Pancreas (tissue), 10 donors: ENCODE measurements around the gene LLPH. TPM values are rescaled to one million over a fixed set of nuclear protein-coding genes. Genes with fewer than 3 reads are reported as not detected.
A peak's percentile ranks its signal among the peaks of the same experiment; 100 is the strongest.

Experiments used
- ATAC-seq, 4 donors: fragments of 200-7000 bp; cut with Tn5 transposase; one replicate each; pipeline versions ENCODE4 v1.8.0 to v1.9.1; 2020; ENCODE audit warnings: mild to moderate bottlenecking in 4 of 4, moderate library complexity in 4 of 4
- DNase-seq, 6 donors: peaks; one replicate each; pipeline ENCODE4 v3.0.0-alpha.2; 2020
- FAIRE-seq: peaks from 2 replicates; lab custom pipeline; 2012; peaks lifted over from hg19 to GRCh38; lab: Jason Lieb, UNC
- H3K27ac ChIP-seq, 4 donors: fragments of 200-600 bp; sonication (generic); 1 replicate in 3 of 4; 2 replicates in 1 of 4; pipeline versions ENCODE4 v1.5.0 to v1.8.0; 2020
- H3K27me3 ChIP-seq, 4 donors: fragments of 200-600 bp; one replicate each; pipeline ENCODE4 v1.8.0; 2021
- H3K36me3 ChIP-seq, 3 donors: fragments of 200-600 bp; sonication (generic) in 1 of 3; one replicate each; pipeline versions ENCODE4 v1.5.0 to v1.8.0; 2020 to 2021
- H3K4me1 ChIP-seq, 3 donors: fragments of 200-600 bp; one replicate each; pipeline ENCODE4 v1.8.0; 2021
- H3K4me3 ChIP-seq, 4 donors: fragments of 200-600 bp; sonication (generic) in 2 of 4; one replicate each; pipeline versions ENCODE4 v1.5.0 to v1.8.0; 2020 to 2021
- H3K9me3 ChIP-seq, 4 donors: fragments of 200-600 bp; one replicate each; pipeline ENCODE4 v1.8.0; 2021
- CTCF ChIP-seq, 4 donors: fragments of 200-600 bp; sonication (generic) in 3 of 4; IDR thresholded peaks; one replicate each; pipeline versions ENCODE4 v1.5.0 to v1.8.0; 2021; ENCODE audit warnings: antibody characterized with exemption in 4 of 4
- WGBS, 2 donors: extraction: QIAGEN DNeasy Blood & Tissue Kit; methylation state at CpG; one replicate each; pipeline ENCODE4 v1.1.7; 2013; 5-methylcytosine and 5-hydroxymethylcytosine counted together
- intact Hi-C, 3 donors: fragments of 100-400 bp; cut with DNase I; formaldehyde crosslinking; loops; one replicate each; pipeline versions ENCODE4 v1.11.1 to v1.14.2; 2022
- polyA plus RNA-seq, 2 donors: library from polyadenylated mRNA; stranded (reverse); fragments of 200-250 nt; gene quantifications; one replicate each; pipeline ENCODE4 v1.2.3, GENCODE V29; 2013
- total RNA-seq, 6 donors: library from RNA; stranded (reverse); fragmentation: NEBNext Ultra II Directional in 4 of 6; extraction: Animal tissue kit (Norgen Biotek cat#: 25700) in 4 of 6; gene quantifications; one replicate each; pipeline versions ENCODE4 v1.2.1 to v1.2.4, GENCODE V29; 2021 to 2023
- donor health status: healthy with polysubstance abuse.
- donor health status: DM: no; HTN: no; CAD: no; lungs with moderate emphysema.
- donor health status: DM: no; HTN: no; CAD: no.
- donor health status: control.
- donor health status: control.
- donor health status: Bipolar disorder and iron deficiency.
- donor health status: DM: yes; HTN: yes; CAD: no.
- donor health status: DM: no; HTN: no; CAD: no.
- donor health status: DM: no; HTN: no; CAD: no.
- donor health status: DM: yes; HTN: yes; CAD: no.

LLPH gene
- total and polyA plus RNA-seq, 8 donors, result 3.8 to 10.5 (median 7.9) TPM

GRCh38 chr12:66164349-66164821 lies 33.8 kb upstream of the LLPH start:
- DNase-seq, result no peak
- TF ChIP-seq CTCF (IDR thresholded peaks at IDR 0.05), result no peak
- ATAC-seq, result no peak
- Histone ChIP-seq H3K27me3 (no peaks in the 10 kb centered on the region), H3K4me3 (no peak overlapping the region), H3K36me3 (no peaks in the 10 kb centered on the region), H3K4me1 (peaks cover 0 to 10% (median 10%) of the 10 kb centered on the region in 3 donors), H3K9me3 (no peaks in the 10 kb centered on the region), H3K27ac (no peak overlapping the region)
- intact Hi-C loops, result no loop called here
- no peak for FAIRE-seq
- WGBS, 2 donors, result 90 to 92% methylated on average over 3 of the region's 3 CpGs

- no peaks in the 10 kb centered on the region for H3K9me3 ChIP-seq
- no peak overlapping the region for H3K4me3 ChIP-seq
- 56 to 69% methylated on average over 4 of the region's 4 CpGs for WGBS, 2 donors
- H3K36me3 ChIP-seq, result no peaks in the 10 kb centered on the region
- no peak overlapping the region for H3K27ac ChIP-seq
- intact Hi-C loops, result no loop called here
- ATAC-seq (no peak), DNase-seq (no peak), FAIRE-seq (no peak)
- H3K27me3 ChIP-seq, result no peaks in the 10 kb centered on the region
- peaks cover 0 to 5% (median 5%) of the 10 kb centered on the region in 3 donors for H3K4me1 ChIP-seq
- no peak for TF ChIP-seq CTCF (IDR thresholded peaks at IDR 0.05)
Measured at GRCh38 chr12:66163289-66163688, 32.7 kb upstream of the LLPH start.

GRCh38 chr12:66162701-66163100 lies 32.2 kb upstream of the LLPH start:
- Histone ChIP-seq H3K36me3 (no peaks in the 10 kb centered on the region), H3K4me1 (peaks cover 0 to 3% (median 0%) of the 10 kb centered on the region in 3 donors), H3K27ac (no peak overlapping the region), H3K4me3 (no peak overlapping the region), H3K9me3 (no peaks in the 10 kb centered on the region), H3K27me3 (no peaks in the 10 kb centered on the region)
- ATAC-seq (no peak), FAIRE-seq (no peak), DNase-seq (no peak)
- intact Hi-C loops, result no loop called here
- 90 to 93% methylated on average over 2 of the region's 2 CpGs for WGBS, 2 donors
- no peak for TF ChIP-seq CTCF (IDR thresholded peaks at IDR 0.05)

GRCh38 chr12:66160704-66161103 lies 30.2 kb upstream of the LLPH start:
- Histone ChIP-seq H3K4me3 (no peak overlapping the region), H3K27me3 (no peaks in the 10 kb centered on the region), H3K9me3 (no peaks in the 10 kb centered on the region), H3K27ac (no peak overlapping the region), H3K4me1 (peaks cover 0 to 3% (median 0%) of the 10 kb centered on the region in 3 donors), H3K36me3 (no peaks in the 10 kb centered on the region)
- TF ChIP-seq CTCF (IDR thresholded peaks at IDR 0.05), result no peak
- no peak for FAIRE-seq
- no peak for ATAC-seq
- 94 to 98% methylated on average over 28 of the region's 28 CpGs for WGBS, 2 donors
- peak in 1 of 6 donors; percentile 58 for DNase-seq
- intact Hi-C loops, result no loop called here

GRCh38 chr12:66159123-66159522 lies 28.6 kb upstream of the LLPH start:
- FAIRE-seq (no peak), ATAC-seq (no peak), DNase-seq (no peak)
- no peaks in the 10 kb centered on the region for H3K4me1 ChIP-seq
- intact Hi-C loops, result no loop called here
- no peaks in the 10 kb centered on the region for H3K9me3 ChIP-seq
- H3K4me3 ChIP-seq, result no peak overlapping the region
- H3K27me3 ChIP-seq, result no peaks in the 10 kb centered on the region
- H3K27ac ChIP-seq, result no peak overlapping the region
- TF ChIP-seq CTCF (IDR thresholded peaks at IDR 0.05), result no peak
- H3K36me3 ChIP-seq, result no peaks in the 10 kb centered on the region
